Measurements from ENCODE around the gene XYLT1.

GRCh38 chr16:17440131-17440530, 30.6 kb downstream of the XYLT1 start:
- TF ChIP-seq CTCF (IDR thresholded peaks at IDR 0.05) (no peak), POLR2AphosphoS5 (IDR thresholded peaks at IDR 0.05) (no peak), POLR2A (IDR thresholded peaks at IDR 0.05) (no peak)
